Measurements from ENCODE around the gene SLC25A44.

SLC25A44 gene

GRCh38 chr1:156233426-156234127, 39.7 kb downstream of the SLC25A44 start:
- no peak for TF ChIP-seq EZH2phosphoT487 (IDR thresholded peaks at IDR 0.05; ENCODE audit: low read length)
- no peak for TF ChIP-seq EZH2 (optimal IDR thresholded peaks at IDR 0.05; ENCODE audit: low read depth, low read length)
- TF ChIP-seq CTCF (IDR thresholded peaks at IDR 0.05; ENCODE audit: low read length), result no peak
- H3K27me3 ChIP-seq (replicated peaks; ENCODE audit: insufficient read depth, low read length), result no peaks in the 10 kb centered on the region
- no peak for DNase-seq
- no peak overlapping the region for H3K9ac ChIP-seq (ENCODE audit: low read length)
- H3K36me3 ChIP-seq (replicated peaks; ENCODE audit: insufficient read depth, low read length), result peaks cover 10% of the 10 kb centered on the region; the same call in 1 of the 2 replicates
- no peak overlapping the region for H2AFZ ChIP-seq (ENCODE audit: low read length)
- no peaks in the 10 kb centered on the region for H4K20me1 ChIP-seq (ENCODE audit: insufficient read depth, low read length)
- H3K27ac ChIP-seq (ENCODE audit: low read length), result no peak overlapping the region
- peaks cover 2% of the 10 kb centered on the region; the same call in 1 of the 2 replicates for H3F3A ChIP-seq (ENCODE audit: insufficient read depth, low read length)
- H3K4me2 ChIP-seq (ENCODE audit: low read depth, low read length), result no peak overlapping the region
- H3K4me1 ChIP-seq (ENCODE audit: low read length), result peaks cover 5% of the 10 kb centered on the region
- no peaks in the 10 kb centered on the region for H3K9me3 ChIP-seq (replicated peaks; ENCODE audit: insufficient read depth, low read length)
- no peaks in the 10 kb centered on the region for H3K9me2 ChIP-seq (replicated peaks; ENCODE audit: insufficient read depth, low read length)
- H3K79me2 ChIP-seq (ENCODE audit: low read length), result peaks cover 10% of the 10 kb centered on the region; the same call in 1 of the 2 replicates
- H3K4me3 ChIP-seq (ENCODE audit: low read length), result no peak overlapping the region

- H3K27me3 ChIP-seq (replicated peaks; ENCODE audit: insufficient read depth, low read length), result no peaks in the 10 kb centered on the region
- peaks cover 10% of the 10 kb centered on the region; the same call in 1 of the 2 replicates for H3K36me3 ChIP-seq (replicated peaks; ENCODE audit: insufficient read depth, low read length)
- no peaks in the 10 kb centered on the region for H3K9me2 ChIP-seq (replicated peaks; ENCODE audit: insufficient read depth, low read length)
- no peak overlapping the region for H3K4me3 ChIP-seq (ENCODE audit: low read length)
- H4K20me1 ChIP-seq (ENCODE audit: insufficient read depth, low read length), result no peaks in the 10 kb centered on the region
- H3K27ac ChIP-seq (ENCODE audit: low read length), result no peak overlapping the region
- H3K9me3 ChIP-seq (replicated peaks; ENCODE audit: insufficient read depth, low read length), result no peaks in the 10 kb centered on the region
- no peak for TF ChIP-seq EZH2 (optimal IDR thresholded peaks at IDR 0.05; ENCODE audit: low read depth, low read length)
- no peak overlapping the region for H2AFZ ChIP-seq (ENCODE audit: low read length)
- no peaks in the 10 kb centered on the region for H3K79me2 ChIP-seq (ENCODE audit: low read length)
- H3F3A ChIP-seq (ENCODE audit: insufficient read depth, low read length), result no peaks in the 10 kb centered on the region
- no peaks in the 10 kb centered on the region for H3K4me1 ChIP-seq (ENCODE audit: low read length)
- DNase-seq, result no peak
- no peak overlapping the region for H3K9ac ChIP-seq (ENCODE audit: low read length)
- no peak overlapping the region for H3K4me2 ChIP-seq (ENCODE audit: low read depth, low read length)
Observed at GRCh38 chr1:156236164-156236563, 42.3 kb downstream of the SLC25A44 start.

GRCh38 chr1:156238248-156238647, 44.3 kb downstream of the SLC25A44 start:
- Histone ChIP-seq H2AFZ (ENCODE audit: low read length) (no peak overlapping the region), H3K27me3 (replicated peaks; ENCODE audit: insufficient read depth, low read length) (no peaks in the 10 kb centered on the region), H4K20me1 (ENCODE audit: insufficient read depth, low read length) (no peaks in the 10 kb centered on the region), H3K9me3 (replicated peaks; ENCODE audit: insufficient read depth, low read length) (no peaks in the 10 kb centered on the region), H3K9ac (ENCODE audit: low read length) (no peak overlapping the region), H3K9me2 (replicated peaks; ENCODE audit: insufficient read depth, low read length) (no peaks in the 10 kb centered on the region), H3K27ac (ENCODE audit: low read length) (no peak overlapping the region), H3K4me3 (ENCODE audit: low read length) (no peak overlapping the region), H3K36me3 (replicated peaks; ENCODE audit: insufficient read depth, low read length) (peaks cover 10% of the 10 kb centered on the region; the same call in 1 of the 2 replicates), H3K4me2 (ENCODE audit: low read depth, low read length) (no peak overlapping the region), H3K4me1 (ENCODE audit: low read length) (no peaks in the 10 kb centered on the region), H3K79me2 (ENCODE audit: low read length) (no peaks in the 10 kb centered on the region), H3F3A (ENCODE audit: insufficient read depth, low read length) (no peaks in the 10 kb centered on the region)
- no peak for DNase-seq
- TF ChIP-seq EZH2 (optimal IDR thresholded peaks at IDR 0.05; ENCODE audit: low read depth, low read length), result no peak
- no peak for TF ChIP-seq CTCF (IDR thresholded peaks at IDR 0.05; ENCODE audit: low read length)
- no peak for TF ChIP-seq EZH2phosphoT487 (IDR thresholded peaks at IDR 0.05; ENCODE audit: low read length)

GRCh38 chr1:156241311-156241811, 47.5 kb downstream of the SLC25A44 start:
- H3K9me2 ChIP-seq (replicated peaks; ENCODE audit: insufficient read depth, low read length), result no peaks in the 10 kb centered on the region
- no peak overlapping the region for H3K9ac ChIP-seq (ENCODE audit: low read length)
- H3K36me3 ChIP-seq (replicated peaks; ENCODE audit: insufficient read depth, low read length), result peaks cover 9% of the 10 kb centered on the region; the same call in 1 of the 2 replicates
- H3K27ac ChIP-seq (ENCODE audit: low read length), result no peak overlapping the region
- H3K4me1 ChIP-seq (ENCODE audit: low read length), result peaks cover 7% of the 10 kb centered on the region; the same call in 1 of the 2 replicates
- H3K79me2 ChIP-seq (ENCODE audit: low read length), result no peaks in the 10 kb centered on the region
- TF ChIP-seq EZH2phosphoT487 (IDR thresholded peaks at IDR 0.05; ENCODE audit: low read length) (no peak), CTCF (IDR thresholded peaks at IDR 0.05; ENCODE audit: low read length) (no peak), EZH2 (optimal IDR thresholded peaks at IDR 0.05; ENCODE audit: low read depth, low read length) (no peak)
- H3K4me2 ChIP-seq (ENCODE audit: low read depth, low read length), result no peak overlapping the region
- H3K4me3 ChIP-seq (ENCODE audit: low read length), result no peak overlapping the region
- H3F3A ChIP-seq (ENCODE audit: insufficient read depth, low read length), result peaks cover 2% of the 10 kb centered on the region; the same call in 1 of the 2 replicates
- no peaks in the 10 kb centered on the region for H3K27me3 ChIP-seq (replicated peaks; ENCODE audit: insufficient read depth, low read length)
- H4K20me1 ChIP-seq (ENCODE audit: insufficient read depth, low read length), result no peaks in the 10 kb centered on the region
- H2AFZ ChIP-seq (ENCODE audit: low read length), result no peak overlapping the region
- no peaks in the 10 kb centered on the region for H3K9me3 ChIP-seq (replicated peaks; ENCODE audit: insufficient read depth, low read length)
- DNase-seq, result no peak
